Ascending aorta (tissue), 2 donors: ENCODE measurements around the gene MCRIP2. TPM values are rescaled to one million over a fixed set of nuclear protein-coding genes. Genes with fewer than 3 reads are reported as not detected.
"Not testable (repeated sequence)": the region's sequence is repeated elsewhere in the genome, so short reads cannot be mapped to it uniquely, and the experiment has no call there.

ENCODE experiments used
- DNase-seq, 2 donors: peaks; one replicate each; pipeline ENCODE4 v3.0.0-alpha.2; 2019; ENCODE audit warnings: low spot score in 2 of 2
- H3K27ac ChIP-seq, 2 donors: fragments of 200-600 bp; sonication (generic); one replicate each; pipeline ENCODE4 v1.5.1; 2016 to 2017; ENCODE audit warnings: mild to moderate bottlenecking in 1 of 2
- H3K27me3 ChIP-seq: fragments of 200-600 bp; sonication (generic); one replicate; pipeline ENCODE4 v1.5.1; 2017
- H3K36me3 ChIP-seq, 2 donors: fragments of 200-600 bp; sonication (generic); one replicate each; pipeline ENCODE4 v1.5.1; 2016
- H3K4me1 ChIP-seq, 2 donors: fragments of 200-600 bp; sonication (generic); one replicate each; pipeline ENCODE4 v1.5.1; 2016 to 2017; ENCODE audit warnings: mild to moderate bottlenecking in 1 of 2
- H3K4me3 ChIP-seq, 2 donors: fragments of 200-600 bp; sonication (generic); one replicate each; pipeline ENCODE4 v1.5.1; 2016 to 2017; ENCODE audit warnings: mild to moderate bottlenecking in 1 of 2
- H3K9me3 ChIP-seq, 2 donors: fragments of 200-600 bp; sonication (generic); one replicate each; pipeline ENCODE4 v1.5.1; 2016
- CTCF ChIP-seq, 3 experiments: fragments of 200-600 bp in 2 of 3; fragments of 450-650 bp in 1 of 3; sonication (generic) in 2 of 3; IDR thresholded peaks; one replicate each; pipeline ENCODE4 v1.5.1; 2016 to 2019; ENCODE audit warnings: antibody characterized with exemption in 3 of 3, mild to moderate bottlenecking in 1 of 3, moderate library complexity in 1 of 3
- intact Hi-C: fragments of 100-400 bp; cut with DNase I; formaldehyde crosslinking; loops from one replicate; pipeline ENCODE4 v1.15.1; 2023
- total RNA-seq: library from RNA; depleted of rRNA; stranded (reverse); fragments of >200 nt; gene quantifications from one replicate; pipeline ENCODE4 v1.1.0, GENCODE V29; 2016

MCRIP2 gene
- total RNA-seq, 1 donor from 2014 or later, result 92.9 TPM

DNA sequence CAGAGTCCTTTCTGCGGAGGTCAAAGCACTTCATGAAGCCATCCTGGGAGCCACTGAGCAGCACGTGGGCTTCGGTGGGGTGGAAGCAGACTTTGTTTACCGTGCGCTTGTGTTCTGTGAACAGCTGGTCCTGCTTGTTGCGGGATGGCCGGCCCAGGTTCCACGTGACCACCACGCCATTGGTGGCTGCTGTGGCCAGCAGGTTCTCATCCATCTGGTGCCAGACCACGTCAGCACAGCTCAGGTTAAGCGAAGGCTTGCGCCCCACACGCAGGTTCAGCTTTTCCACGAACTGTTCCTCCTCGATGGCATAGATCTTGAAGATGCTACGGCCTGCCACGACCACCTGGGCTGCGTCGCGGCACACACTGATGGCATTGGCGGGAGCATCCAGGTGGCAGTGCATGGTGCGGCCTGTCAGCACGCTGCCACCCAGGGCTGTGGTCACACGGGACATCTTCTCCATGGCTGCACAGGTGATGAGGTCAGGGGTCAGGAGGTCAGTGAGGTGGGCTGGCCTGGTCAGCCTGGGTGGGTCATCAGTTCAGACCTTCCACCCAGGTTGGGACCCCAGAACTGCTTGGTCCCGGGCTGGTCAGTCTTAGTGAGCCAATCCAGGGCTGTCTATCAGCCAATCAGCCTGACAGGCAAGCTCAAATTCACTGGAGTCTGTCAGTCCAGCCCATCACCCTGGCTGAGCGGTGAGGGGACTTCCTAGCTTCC is 47.7 kb downstream of the MCRIP2 start:
- peaks cover 8 to 21% of the 10 kb centered on the region in 2 donors for H3K36me3 ChIP-seq
- H3K4me3 ChIP-seq, result peak overlapping the region; percentile 90 to 98
- no peaks in the 10 kb centered on the region for H3K9me3 ChIP-seq
- peak overlapping the region; percentile 86 to 90 for H3K27ac ChIP-seq
- intact Hi-C loops, result no loop called here
- H3K27me3 ChIP-seq, result peaks cover 11% of the 10 kb centered on the region
- H3K4me1 ChIP-seq, result peaks cover 15 to 27% of the 10 kb centered on the region in 2 donors
- no peak for TF ChIP-seq CTCF (IDR thresholded peaks at IDR 0.05)
- DNase-seq, result no peak

DNA sequence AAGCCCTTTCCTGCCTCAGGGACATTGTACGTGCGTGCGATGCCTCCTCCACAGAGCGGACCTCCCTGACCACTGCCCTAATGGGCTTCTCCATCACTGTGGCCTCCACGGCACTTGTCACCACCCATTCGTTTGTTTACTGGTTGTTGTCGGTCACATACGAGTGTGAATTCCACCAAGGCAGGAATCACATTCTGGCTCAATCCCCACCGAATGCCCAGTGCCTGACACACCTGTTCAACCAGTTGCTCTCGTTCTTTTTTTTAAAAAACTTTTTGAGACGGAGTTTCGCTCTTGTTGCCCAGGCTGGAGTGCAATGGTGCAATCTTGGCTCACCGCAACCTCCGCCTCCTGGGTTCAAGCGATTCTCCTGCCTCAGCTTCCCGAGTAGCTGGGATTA is 49.6 kb downstream of the MCRIP2 start:
- H3K9me3 ChIP-seq, DNase-seq, H3K27ac ChIP-seq, intact Hi-C loops, H3K4me3 ChIP-seq: not testable (repeated sequence)
- H3K36me3 ChIP-seq, result peaks cover 8 to 15% of the 10 kb centered on the region in 2 donors
- peaks cover 20 to 21% of the 10 kb centered on the region in 2 donors for H3K4me1 ChIP-seq
- peaks cover 28% of the 10 kb centered on the region for H3K27me3 ChIP-seq

- H3K4me1 ChIP-seq, result peaks cover 20 to 21% of the 10 kb centered on the region in 2 donors
- peaks cover 0 to 3% of the 10 kb centered on the region in 2 donors for H3K36me3 ChIP-seq
- no peak for DNase-seq
- H3K27ac ChIP-seq, result no peak overlapping the region
- intact Hi-C loops, result no loop called here
- H3K4me3 ChIP-seq, result no peak overlapping the region
- H3K9me3 ChIP-seq, result no peaks in the 10 kb centered on the region
- peaks cover 28% of the 10 kb centered on the region for H3K27me3 ChIP-seq
- no peak for TF ChIP-seq CTCF (IDR thresholded peaks at IDR 0.05)
Measured at GRCh38 chr16:692356-693108, 50.9 kb downstream of the MCRIP2 start.

GRCh38 chr16:693364-693763 is 51.7 kb downstream of the MCRIP2 start:
- Histone ChIP-seq H3K4me3 (no peak overlapping the region), H3K27ac (no peak overlapping the region), H3K36me3 (no peaks in the 10 kb centered on the region), H3K4me1 (peaks cover 20 to 21% of the 10 kb centered on the region in 2 donors), H3K27me3 (peaks cover 28% of the 10 kb centered on the region), H3K9me3 (no peaks in the 10 kb centered on the region)
- intact Hi-C loops, result no loop called here
- no peak for TF ChIP-seq CTCF (IDR thresholded peaks at IDR 0.05)
- no peak for DNase-seq

- TF ChIP-seq CTCF (IDR thresholded peaks at IDR 0.05), result no peak
- intact Hi-C loops, result no loop called here
- no peaks in the 10 kb centered on the region for H3K9me3 ChIP-seq
- peak overlapping the region in 1 of 2 donors; percentile 12 for H3K4me3 ChIP-seq
- peaks cover 28% of the 10 kb centered on the region for H3K27me3 ChIP-seq
- peaks cover 17 to 19% of the 10 kb centered on the region in 2 donors for H3K4me1 ChIP-seq
- DNase-seq, result no peak
- no peaks in the 10 kb centered on the region for H3K36me3 ChIP-seq
- no peak overlapping the region for H3K27ac ChIP-seq
Measured at GRCh38 chr16:693766-694165, 52.1 kb downstream of the MCRIP2 start.
